CD4-positive, alpha-beta T cell treated with Interleukin-15 for 1 hour (primary cell): ENCODE measurements around the gene CFAP90.

Experiments
- DNase-seq: peaks from one replicate; pipeline ENCODE4 v3.0.0-alpha.2; 2020

CFAP90 gene

GRCh38 chr5:7850395-7851239 lies at the start of gene CFAP90:
TSS of gene CFAP90 (minus strand) at chr5:7851133. CDS start at chr5:7851021, 112 bp downstream.
- no peak for DNase-seq

DNA sequence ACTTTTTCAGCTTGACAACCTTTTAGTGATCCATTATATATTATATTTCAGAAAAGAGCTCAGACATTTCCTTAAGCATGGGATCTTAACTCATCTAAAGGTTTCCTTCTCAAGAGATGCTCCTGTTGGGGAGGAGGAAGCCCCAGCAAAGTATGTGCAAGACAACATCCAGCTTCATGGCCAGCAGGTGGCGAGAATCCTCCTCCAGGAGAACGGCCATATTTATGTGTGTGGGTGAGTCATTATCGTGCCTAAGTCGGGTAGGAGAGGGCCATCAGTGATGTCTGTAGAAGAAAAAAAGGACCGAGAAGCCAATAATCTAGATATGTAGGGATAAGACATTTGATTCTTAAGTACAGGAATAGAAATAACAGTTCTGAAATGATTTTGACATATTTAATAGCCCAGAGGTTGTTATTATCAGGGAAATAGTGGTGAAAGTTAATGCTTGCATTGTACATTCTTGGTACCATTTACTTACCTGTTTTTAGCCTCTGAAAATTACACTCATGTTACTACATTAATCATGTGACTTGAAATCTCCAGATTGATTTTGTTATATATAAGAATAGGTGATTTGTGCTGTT lies 46.2 kb upstream of the CFAP90 start:
- no peak for DNase-seq

DNA sequence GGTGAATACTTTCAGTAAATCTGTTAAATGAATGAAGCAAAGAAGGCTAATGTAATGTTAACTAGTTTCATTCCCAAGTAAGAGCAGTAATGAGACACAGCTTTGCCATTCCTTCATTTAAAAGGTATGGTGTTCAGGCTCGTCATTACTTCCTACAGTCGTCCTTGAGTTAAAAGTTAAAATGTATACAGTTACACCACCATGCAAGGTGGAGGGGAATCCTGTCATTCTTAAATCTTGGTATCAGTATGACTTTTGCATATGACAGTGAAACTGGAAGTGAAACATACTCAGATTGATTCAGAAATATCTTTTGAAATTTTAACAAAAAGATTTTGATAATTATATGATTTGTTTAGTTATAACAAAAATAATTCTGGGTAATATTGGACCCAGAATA lies 43.9 kb upstream of the CFAP90 start:
- no peak for DNase-seq

DNA sequence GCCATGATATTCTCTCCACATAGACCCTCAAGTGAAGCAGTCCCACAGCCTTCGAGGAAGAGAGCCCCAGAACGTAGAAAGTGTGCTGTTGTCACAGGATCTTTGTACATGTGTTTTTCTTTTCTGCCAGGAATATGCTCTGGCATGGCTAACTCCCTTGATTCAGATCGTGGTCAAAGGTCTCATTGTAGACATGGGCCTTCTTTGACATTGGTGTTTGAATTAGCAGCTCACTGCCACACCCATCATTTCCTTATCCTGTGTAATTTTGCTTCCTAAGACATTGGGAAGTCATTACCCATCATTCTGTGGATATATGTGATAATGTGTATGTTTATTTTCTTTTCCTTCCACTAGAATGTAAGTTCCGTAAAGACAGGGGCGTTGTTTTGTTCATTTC lies 43.5 kb upstream of the CFAP90 start:
- DNase-seq: no peak

DNA sequence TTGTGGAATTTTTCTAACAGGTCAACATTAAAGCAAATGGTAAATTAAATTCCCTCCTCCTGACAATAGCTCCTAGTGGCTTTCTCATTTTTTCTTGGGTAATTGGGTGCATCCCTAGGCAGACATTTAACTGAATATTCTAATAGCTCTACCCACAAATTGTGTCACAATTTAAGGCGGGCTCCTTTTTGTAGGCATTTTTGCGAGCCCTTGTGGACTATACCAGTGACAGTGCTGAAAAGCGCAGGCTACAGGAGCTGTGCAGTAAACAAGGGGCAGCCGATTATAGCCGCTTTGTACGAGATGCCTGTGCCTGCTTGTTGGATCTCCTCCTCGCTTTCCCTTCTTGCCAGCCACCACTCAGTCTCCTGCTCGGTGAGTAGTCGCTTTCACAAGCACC lies 38.0 kb upstream of the CFAP90 start:
- no peak for DNase-seq

DNA sequence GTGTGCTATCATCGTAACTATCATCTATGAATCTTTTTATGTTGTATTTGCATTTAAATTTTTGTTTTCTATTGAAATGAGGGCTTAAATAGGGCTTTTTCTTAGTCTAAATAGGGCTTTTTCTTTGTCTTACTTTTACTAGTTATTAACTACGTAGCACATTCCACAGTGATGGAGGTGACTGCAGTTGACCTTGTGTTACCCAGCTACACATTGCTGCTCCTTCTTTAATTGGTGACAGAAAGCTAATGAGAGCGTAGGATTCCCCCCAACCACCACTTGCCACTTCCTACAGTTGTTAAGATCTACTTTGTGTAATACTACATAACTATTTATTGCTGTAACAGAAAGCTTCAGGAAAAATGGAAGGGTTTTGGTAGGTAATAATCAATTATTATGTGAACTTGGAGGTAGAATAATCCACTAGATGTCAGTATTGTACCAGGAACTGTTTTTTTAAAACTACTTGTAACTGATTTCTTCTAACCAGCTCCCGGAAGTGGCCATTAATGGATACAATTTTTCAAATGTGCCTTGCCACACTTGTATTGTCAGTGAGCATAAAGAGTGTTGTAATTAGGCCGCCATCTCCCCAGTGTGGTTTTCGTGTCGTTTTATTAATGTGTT lies 36.0 kb upstream of the CFAP90 start:
- DNase-seq: no peak

DNA sequence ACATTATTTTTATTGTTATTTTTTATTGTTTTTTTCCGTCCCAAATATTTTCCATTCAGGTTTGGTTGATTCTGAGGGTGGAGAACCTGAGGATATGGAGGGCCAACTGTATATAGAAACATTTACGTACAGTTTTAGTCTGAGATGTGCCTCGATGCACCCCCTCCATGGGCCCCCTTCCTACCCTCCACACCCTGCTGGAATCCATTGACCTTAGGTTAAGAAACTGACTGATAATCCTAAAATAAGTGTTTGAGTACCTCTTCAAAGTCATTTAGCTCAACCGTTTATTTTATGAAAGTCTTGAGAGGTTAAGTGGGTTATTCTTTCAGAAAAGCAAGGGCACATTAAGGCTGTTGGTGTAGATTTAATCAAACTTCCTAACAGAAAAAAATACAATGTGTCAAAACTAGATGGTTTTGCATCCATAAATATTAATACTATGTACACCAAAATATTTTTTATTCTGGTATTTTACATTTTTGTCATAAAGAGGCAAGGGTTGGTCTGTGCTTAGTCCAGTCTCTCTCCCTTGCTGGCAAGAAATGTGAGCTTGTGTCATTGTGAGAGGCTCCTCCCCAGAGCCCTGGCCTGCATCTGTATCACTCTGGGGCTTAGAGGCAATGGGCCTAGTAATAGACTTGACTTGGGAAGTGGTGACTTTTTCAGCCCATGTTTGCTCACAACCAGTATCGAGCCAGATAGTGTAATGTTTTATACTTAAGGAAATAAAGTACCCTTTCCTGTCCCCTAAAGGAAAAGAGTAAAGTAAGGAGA lies 33.7 kb upstream of the CFAP90 start:
- no peak for DNase-seq

- DNase-seq: no peak
Measured at GRCh38 chr5:7882926-7883325, 32.0 kb upstream of the CFAP90 start.

DNA sequence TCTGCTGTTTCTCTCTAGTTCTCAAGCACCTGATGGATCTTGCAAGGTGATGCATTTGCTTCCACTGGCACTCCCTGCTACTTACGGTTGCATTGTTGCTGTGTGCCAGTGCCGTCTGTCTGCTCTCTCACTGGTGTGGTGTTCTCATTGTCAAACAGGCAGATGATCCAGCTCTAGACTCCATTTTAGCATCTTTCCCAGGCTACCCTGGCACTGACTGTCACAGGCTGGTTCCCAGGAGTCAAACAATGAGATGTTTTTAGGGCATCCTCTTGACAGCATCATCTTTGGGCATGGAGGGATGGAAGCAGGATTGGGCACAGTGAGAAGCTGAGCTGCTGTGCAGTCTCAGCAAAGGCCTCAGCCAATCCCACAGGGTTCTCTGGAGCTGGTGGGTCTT lies 30.9 kb upstream of the CFAP90 start:
- no peak for DNase-seq

DNA sequence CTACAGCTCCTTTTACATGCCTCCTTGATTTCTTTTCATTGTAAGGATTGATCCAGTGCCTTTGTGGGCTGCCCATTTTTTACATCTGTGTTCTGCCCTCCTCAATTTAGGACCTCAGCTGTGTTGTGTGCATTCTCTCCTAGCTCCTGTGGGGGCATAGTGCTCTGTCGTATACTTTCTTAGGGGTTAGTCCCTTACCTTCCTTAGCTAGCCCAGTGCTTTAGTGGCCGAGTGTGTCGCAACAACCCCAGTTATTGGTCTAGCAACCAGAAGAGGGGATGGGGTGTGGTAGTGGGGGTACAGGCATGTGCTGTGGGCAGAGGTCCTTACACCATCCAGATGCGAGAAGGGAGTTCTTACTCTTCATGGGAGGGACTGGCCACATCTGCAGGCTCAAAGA lies 30.2 kb upstream of the CFAP90 start:
- DNase-seq: no peak

- no peak for DNase-seq
Measured at GRCh38 chr5:7878381-7878873, 27.5 kb upstream of the CFAP90 start.

DNA sequence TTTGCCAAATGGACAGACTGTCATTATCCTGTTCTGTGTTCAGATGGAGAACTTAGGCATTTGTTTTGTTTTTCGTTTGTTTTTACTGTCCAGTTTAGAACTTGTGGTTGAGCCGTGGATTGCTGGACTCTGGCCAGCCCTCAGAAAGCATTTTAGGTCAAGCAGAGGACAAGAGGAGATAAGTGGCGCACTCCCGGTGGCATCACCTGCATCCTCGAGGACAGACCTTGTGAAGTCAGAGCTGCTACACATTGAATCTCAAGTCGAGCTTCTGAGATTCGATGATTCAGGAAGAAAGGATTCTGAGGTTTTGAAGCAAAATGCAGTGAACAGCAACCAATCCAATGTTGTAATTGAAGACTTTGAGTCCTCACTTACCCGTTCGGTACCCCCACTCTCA lies 26.9 kb upstream of the CFAP90 start:
- no peak for DNase-seq

- DNase-seq: no peak
Measured at GRCh38 chr5:7876867-7877266, 25.9 kb upstream of the CFAP90 start.

DNA sequence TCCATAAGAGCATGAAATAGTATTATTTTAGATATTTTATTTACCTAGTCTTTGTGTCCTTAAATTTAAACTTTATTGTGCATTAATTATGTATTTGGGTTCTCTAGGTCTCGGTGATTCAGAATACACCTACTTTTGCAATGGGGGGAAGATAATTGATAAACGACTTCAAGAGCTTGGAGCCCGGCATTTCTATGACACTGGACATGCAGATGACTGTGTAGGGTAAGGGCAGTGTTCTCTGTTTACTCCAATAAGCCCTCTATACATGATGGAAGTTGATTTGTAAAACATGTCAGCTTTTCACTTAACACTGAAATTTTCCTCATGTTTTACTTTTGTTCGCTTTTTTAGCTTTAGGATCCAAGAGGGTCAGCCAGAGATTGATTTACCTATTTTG lies 24.2 kb upstream of the CFAP90 start:
- no peak for DNase-seq

DNA sequence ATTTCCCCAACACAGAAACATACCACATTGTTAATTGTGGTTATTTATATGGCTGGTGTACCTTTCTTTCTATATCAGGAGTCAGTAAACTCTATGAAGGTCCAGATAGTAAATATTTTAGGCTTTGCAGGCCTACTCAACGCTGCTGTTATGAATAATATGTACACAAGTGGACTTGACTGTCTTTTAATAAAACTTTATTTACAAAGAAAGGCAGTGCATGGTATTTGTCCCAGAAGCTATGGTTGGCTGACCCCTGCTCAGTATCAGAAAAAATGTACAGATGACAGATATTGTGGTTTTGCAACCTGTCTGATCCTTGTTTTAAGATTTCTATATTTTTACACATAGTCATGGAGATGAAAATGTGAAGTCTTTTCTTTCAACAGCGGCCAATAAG lies 23.7 kb upstream of the CFAP90 start:
- DNase-seq: no peak

DNA sequence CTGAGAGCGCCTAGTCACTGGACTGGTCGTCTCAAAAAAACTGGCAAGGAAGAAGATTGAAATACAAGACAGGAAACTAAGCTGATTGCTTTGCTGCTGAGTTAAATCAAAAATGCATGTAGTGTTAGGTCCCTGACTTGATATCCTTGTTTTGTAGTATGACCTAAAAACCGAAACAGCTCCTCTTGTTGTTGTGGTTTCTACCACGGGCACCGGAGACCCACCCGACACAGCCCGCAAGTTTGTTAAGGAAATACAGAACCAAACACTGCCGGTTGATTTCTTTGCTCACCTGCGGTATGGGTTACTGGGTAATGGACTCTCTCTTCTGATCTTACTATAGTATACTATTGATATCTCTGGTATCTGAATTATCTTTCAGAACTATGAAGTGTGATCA lies 22.3 kb upstream of the CFAP90 start:
- peak; percentile 31 for DNase-seq

DNA sequence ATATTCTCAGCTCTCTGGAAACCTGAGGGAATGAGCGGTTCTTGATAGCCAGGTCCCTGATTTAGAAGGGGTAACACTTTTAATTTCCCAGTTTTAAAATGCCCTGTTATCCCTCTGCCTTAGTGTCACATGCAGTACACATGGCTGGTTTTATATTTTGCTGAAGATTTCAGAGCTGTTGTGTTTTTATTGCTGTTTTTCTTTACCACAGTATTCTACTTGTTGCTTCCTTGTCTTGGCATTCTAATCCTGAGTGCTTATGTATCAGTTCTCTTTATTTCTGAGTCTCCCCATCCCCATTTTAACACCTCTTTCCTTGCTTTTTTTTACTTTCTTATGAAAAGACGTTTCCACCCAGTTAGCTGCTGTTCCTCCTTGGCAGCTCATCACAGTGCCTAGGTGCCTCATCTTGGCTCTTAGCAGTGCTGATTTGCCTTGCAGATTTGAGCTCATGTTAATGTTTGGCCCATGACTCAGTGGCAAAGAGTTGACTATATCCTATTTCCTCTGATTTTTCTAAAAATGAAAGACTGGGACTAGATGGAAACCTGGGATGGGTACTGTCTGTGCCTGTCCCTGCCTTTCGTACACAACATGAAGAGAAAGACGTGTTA lies 21.7 kb upstream of the CFAP90 start:
- DNase-seq: no peak

DNA sequence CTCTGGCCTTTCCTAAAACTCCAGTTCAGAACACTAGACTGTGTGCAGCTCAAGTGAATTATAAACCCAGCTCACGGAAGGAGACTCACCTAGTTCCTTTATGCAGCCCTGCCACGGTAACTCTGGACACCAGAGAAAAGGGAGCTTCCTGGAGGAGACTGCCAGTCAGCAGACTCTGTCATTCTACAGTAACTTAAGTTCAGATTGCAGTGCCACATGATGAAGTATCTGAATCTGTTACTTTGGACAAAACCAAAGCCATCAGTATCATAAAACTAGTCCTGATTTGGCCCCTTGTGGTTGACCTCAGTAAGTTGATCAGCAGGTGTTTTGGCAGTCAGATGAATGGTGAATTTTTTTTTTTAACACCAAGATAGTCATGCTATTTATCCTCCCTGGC lies 20.7 kb upstream of the CFAP90 start:
- no peak for DNase-seq

DNA sequence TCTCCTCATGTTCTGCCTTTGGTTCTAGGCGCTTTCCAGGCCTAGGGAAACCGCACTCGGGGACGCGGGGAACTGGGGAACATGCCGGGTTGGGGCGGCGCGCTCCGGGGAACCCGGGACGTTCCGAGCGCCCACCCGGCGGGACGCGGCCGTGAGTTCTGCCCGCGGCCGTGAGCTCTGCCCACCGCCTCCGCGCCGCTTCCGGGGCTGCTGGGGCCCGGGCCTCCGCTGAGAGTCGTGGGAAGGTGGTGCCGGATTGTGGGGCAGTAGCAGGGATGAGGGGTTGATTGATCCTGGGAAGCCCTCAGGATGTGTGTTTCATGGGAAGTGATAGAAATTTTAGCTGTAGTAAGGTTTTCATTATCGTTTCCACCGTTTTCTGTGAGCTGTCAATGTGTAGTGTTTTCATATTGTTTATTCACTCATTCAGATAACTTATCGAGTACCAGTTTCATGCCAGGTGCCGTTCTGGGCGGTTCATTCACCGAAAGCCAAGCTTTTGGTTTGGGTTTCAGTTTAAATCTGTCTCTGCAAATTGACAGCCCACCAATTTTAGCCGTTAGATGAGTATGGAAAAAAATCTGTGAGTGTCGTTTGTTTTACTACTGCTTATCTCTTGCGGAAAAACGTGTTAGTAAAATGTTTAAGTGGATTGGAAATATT lies 18.7 kb upstream of the CFAP90 start:
- DNase-seq: no peak

GRCh38 chr5:7868773-7869473 lies 18.0 kb upstream of the CFAP90 start, which contains the start of the genes FASTKD3 and MTRR:
TSS of gene FASTKD3 (minus strand) at chr5:7869031. CDS start at chr5:7868083, 948 bp downstream.
TSS of gene MTRR (plus strand) at chr5:7869148. CDS start at chr5:7870795, 1,647 bp downstream.
- peak; percentile 89 for DNase-seq

DNA sequence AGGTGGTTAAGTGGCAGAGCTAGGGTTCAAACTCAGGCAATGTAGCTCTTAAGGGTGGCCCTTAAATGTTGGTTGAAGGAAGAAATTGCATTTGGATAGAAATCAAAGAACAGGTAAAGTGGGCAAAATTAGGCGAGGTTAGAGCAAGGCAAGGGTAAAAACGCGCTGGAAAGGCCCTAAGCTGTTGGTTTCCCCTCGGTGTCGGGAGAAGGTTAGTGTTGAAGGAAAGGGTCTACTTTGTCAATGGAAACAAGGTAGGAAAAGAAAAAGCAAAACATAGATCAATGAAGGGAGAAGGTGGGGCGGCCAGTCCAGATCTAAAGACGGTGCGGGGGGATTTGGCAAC lies 17.5 kb upstream of the CFAP90 start:
- no peak for DNase-seq
